ENCODE measurements around the gene APELA.

GRCh38 chr4:164847967-164848649 is 28.9 kb upstream of the APELA start:
- TF ChIP-seq, protein P1, sequence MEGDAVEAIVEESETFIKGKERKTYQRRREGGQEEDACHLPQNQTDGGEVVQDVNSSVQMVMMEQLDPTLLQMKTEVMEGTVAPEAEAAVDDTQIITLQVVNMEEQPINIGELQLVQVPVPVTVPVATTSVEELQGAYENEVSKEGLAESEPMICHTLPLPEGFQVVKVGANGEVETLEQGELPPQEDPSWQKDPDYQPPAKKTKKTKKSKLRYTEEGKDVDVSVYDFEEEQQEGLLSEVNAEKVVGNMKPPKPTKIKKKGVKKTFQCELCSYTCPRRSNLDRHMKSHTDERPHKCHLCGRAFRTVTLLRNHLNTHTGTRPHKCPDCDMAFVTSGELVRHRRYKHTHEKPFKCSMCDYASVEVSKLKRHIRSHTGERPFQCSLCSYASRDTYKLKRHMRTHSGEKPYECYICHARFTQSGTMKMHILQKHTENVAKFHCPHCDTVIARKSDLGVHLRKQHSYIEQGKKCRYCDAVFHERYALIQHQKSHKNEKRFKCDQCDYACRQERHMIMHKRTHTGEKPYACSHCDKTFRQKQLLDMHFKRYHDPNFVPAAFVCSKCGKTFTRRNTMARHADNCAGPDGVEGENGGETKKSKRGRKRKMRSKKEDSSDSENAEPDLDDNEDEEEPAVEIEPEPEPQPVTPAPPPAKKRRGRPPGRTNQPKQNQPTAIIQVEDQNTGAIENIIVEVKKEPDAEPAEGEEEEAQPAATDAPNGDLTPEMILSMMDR (IDR thresholded peaks at IDR 0.05) = no peak
- no peak for TF ChIP-seq POLR2A (IDR thresholded peaks at IDR 0.05)
